ELR (cell line): ENCODE data around the gene KLF1.
"Not testable (repeated sequence)": the region's sequence is repeated elsewhere in the genome, so short reads cannot be mapped to it uniquely, and the experiment has no call there.

Experiments used
- DNase-seq: peaks from one replicate; pipeline ENCODE4 v3.0.0-alpha.2; 2015; ENCODE audit warnings: low read depth

The KLF1 gene

GRCh38 chr19:12886969-12887747 lies at the start of gene KLF1:
TSS of gene KLF1 (minus strand) at chr19:12887201. CDS start at chr19:12887140, 61 bp downstream.
- DNase-seq, result no peak

- DNase-seq, result no peak
These were observed 49.6 kb upstream of the KLF1 start for GRCh38 chr19:12936582-12936981.

GRCh38 chr19:12935071-12935470 lies 48.1 kb upstream of the KLF1 start:
- DNase-seq, result no peak

- DNase-seq, result peak; percentile 94
These were observed 46.5 kb upstream of the KLF1 start, which contains the start of gene FARSA for GRCh38 chr19:12933287-12934072. TSS of gene FARSA (minus strand) at chr19:12933711. CDS start at chr19:12933696, 15 bp downstream.

- DNase-seq, result no peak
These were observed 45.6 kb upstream of the KLF1 start for GRCh38 chr19:12932392-12933286.

GRCh38 chr19:12930002-12930645 lies 43.1 kb upstream of the KLF1 start:
- DNase-seq, result no peak

- no peak for DNase-seq
These were observed 37.8 kb upstream of the KLF1 start for GRCh38 chr19:12924621-12925310.

- DNase-seq, result no peak
These were observed 36.0 kb upstream of the KLF1 start for GRCh38 chr19:12922959-12923358.

- no peak for DNase-seq
These were observed 34.0 kb upstream of the KLF1 start for GRCh38 chr19:12921047-12921446.

- DNase-seq, result no peak
These were observed 31.3 kb upstream of the KLF1 start for GRCh38 chr19:12918253-12918652.

- DNase-seq, result not testable (repeated sequence)
These were observed 28.9 kb upstream of the KLF1 start for GRCh38 chr19:12915860-12916259.

GRCh38 chr19:12913851-12914690 lies 27.1 kb upstream of the KLF1 start:
- DNase-seq, result no peak

- peak; percentile 20 for DNase-seq
These were observed 26.1 kb upstream of the KLF1 start for GRCh38 chr19:12913011-12913561.

GRCh38 chr19:12912571-12912970 lies 25.6 kb upstream of the KLF1 start:
- DNase-seq, result no peak

GRCh38 chr19:12907166-12907565 lies 20.2 kb upstream of the KLF1 start:
- DNase-seq, result no peak

- no peak for DNase-seq
These were observed 13.0 kb upstream of the KLF1 start for GRCh38 chr19:12899891-12900518.

- no peak for DNase-seq
These were observed 9.5 kb upstream of the KLF1 start for GRCh38 chr19:12896460-12896859.

GRCh38 chr19:12893582-12893981 lies 6.6 kb upstream of the KLF1 start:
- DNase-seq, result no peak

- DNase-seq, result peak; percentile 21
These were observed 4.6 kb upstream of the KLF1 start for GRCh38 chr19:12891553-12892021.
